GM12875 (cell line): ENCODE measurements around the gene STX10.

Source experiments
- H3K4me3 ChIP-seq: one replicate; pipeline ENCODE4 v1.5.1; 2011; ENCODE audit warnings: low read depth, low read length, control low read depth
- TF ChIP-seq, protein P1 (sequence below): IDR thresholded peaks from 2 replicates; pipeline ENCODE4 v1.5.1; 2011; ENCODE audit warnings: low read depth, mild to moderate bottlenecking, control low read depth, inconsistent platforms, low read length, moderate library complexity, borderline replicate concordance; ENCODE audit not compliant: insufficient read depth

STX10 gene

DNA sequence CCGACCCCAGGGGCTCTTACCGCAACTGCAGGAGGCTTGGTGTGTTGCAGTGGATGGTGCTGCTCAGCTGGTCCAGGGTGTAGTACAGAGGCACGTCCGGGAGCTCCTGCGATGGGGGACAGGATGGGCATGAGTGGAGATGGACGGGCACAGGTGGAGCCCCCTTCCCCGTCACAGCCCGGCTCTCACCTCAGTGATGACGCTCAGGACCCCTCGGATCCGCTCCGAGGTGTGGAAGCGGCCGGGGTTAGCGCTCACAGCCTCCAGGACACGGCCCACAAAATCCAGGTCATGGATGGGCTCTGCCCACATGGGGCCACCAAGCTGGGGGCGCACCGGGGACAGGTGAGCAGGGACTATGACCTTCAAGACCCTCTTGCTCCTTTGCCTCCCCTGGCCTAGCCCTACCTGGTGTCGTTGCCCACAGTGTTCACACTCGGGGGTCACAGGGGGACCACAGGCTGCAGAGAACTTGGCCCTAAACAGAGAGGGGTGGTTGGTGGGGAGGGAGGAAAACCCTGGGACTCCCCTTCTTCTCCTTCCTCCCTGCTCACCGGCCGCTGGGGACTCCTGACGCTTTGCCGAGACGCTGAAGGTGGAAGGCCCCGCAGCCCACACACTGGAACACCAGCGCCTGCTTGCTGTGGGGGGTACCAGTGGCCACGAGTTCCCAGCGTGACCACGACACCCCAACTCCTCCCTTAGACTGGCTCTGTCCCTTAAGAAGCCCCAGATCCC lies 40.6 kb downstream of the STX10 start:
- no peak overlapping the region for H3K4me3 ChIP-seq
- TF ChIP-seq, protein P1, sequence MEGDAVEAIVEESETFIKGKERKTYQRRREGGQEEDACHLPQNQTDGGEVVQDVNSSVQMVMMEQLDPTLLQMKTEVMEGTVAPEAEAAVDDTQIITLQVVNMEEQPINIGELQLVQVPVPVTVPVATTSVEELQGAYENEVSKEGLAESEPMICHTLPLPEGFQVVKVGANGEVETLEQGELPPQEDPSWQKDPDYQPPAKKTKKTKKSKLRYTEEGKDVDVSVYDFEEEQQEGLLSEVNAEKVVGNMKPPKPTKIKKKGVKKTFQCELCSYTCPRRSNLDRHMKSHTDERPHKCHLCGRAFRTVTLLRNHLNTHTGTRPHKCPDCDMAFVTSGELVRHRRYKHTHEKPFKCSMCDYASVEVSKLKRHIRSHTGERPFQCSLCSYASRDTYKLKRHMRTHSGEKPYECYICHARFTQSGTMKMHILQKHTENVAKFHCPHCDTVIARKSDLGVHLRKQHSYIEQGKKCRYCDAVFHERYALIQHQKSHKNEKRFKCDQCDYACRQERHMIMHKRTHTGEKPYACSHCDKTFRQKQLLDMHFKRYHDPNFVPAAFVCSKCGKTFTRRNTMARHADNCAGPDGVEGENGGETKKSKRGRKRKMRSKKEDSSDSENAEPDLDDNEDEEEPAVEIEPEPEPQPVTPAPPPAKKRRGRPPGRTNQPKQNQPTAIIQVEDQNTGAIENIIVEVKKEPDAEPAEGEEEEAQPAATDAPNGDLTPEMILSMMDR, result no peak

DNA sequence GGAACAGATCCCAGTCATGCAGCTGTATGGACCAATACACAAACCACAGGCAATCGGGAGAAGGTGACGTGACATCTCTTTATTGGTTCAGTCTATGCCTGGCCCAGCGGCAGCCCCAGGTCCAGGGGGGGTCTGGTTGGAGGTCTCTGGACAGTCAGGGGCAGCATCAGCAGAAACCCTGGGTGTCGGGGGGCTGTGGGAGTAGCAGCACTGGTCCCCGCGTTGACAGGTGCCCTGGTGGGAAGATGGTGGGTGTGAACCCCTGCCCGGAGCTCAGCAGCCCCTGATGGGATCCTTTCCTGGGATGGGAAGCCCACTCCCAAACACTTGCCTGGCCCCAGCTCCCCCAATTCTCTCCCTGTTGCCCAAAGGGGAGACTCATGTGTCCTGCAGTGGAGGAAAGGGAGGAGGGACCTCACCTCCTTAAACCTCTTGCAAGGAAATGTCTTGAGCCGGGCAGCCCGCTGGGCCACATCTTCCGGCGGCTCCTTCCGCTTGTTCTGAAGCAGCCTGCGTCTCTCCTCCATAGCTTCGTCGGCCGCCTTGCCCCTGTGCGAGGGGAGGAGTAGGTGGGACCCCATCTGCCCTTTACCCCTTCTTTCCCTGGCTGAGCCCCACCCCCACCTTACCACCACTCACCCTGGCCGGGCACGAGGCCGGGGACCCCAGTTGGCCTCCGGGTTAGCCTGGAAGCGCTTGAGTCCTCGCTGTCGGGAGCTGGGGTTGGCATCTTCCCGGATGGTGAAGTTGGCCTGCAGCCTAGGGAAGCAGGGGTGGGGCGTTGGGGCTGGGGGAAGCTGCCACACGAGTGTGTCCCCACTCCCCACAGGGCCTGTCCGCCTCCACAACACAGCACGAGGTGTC lies 45.1 kb downstream of the STX10 start:
- peak overlapping the region; percentile 66 for H3K4me3 ChIP-seq
- TF ChIP-seq, protein P1, result no peak

DNA sequence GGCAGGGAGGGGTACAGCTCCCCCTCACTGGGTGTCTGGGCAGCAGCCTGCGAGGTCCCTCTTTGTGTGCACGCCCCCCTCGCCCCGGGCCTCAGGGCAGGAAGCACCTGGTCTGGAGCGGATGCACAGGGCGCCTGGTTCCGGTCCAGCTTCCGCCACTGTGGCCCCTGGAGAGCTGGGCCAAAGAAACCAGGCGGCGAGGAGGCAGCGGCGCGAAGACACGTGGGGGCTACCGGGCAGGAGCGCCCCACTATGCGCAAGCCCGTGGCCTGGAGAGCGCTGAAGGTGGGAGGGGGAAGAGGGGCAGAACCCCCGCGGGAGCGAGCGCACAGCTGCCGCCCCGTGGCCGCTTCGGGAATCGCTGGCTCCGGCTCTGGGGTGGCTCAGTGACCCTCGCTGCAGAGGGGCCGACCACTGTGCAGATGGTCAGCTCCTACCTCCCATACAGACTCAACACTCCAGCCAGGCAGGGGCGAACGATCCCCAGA lies 45.8 kb downstream of the STX10 start:
- peak overlapping the region; percentile 66 for H3K4me3 ChIP-seq
- TF ChIP-seq, protein P1, result peak; percentile 99

DNA sequence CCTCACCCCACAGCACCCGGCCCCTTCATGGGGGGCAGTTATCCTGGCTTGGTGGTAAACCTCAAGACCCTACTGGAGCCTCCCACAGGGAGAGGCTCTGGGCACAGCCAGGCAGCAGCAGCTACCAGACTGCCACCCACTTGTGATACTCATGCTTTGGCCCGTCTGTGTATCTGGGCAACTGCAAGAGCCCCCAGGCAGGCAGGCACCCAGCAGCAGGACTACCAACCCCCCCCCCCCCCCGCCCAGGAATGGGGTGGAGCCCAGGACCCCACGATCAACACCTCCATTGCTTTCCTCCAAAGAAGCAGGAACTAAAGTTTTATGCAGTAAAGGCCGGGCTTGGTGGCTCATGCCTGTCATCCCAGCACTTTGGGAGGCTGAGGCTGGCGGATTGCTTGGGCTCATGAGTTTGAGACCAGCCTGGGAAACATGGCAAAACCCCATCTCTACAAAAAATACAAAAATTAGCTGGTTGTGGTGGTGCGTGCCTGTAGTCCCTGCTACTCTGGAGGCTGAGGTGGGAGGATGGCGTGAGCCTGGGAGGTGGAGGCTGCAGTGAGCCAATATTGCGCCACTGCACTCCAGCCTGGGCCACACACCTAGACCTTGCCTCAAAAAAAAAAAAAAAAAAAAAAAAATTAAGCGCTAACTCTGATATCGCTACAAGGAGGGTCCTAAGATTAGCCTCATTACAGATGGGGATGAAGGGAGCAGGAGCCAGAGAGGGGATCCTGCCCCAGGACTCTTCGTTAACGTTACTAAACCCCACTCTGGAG lies 46.4 kb downstream of the STX10 start:
- H3K4me3 ChIP-seq, result peak overlapping the region; percentile 66
- TF ChIP-seq, protein P1, result no peak

DNA sequence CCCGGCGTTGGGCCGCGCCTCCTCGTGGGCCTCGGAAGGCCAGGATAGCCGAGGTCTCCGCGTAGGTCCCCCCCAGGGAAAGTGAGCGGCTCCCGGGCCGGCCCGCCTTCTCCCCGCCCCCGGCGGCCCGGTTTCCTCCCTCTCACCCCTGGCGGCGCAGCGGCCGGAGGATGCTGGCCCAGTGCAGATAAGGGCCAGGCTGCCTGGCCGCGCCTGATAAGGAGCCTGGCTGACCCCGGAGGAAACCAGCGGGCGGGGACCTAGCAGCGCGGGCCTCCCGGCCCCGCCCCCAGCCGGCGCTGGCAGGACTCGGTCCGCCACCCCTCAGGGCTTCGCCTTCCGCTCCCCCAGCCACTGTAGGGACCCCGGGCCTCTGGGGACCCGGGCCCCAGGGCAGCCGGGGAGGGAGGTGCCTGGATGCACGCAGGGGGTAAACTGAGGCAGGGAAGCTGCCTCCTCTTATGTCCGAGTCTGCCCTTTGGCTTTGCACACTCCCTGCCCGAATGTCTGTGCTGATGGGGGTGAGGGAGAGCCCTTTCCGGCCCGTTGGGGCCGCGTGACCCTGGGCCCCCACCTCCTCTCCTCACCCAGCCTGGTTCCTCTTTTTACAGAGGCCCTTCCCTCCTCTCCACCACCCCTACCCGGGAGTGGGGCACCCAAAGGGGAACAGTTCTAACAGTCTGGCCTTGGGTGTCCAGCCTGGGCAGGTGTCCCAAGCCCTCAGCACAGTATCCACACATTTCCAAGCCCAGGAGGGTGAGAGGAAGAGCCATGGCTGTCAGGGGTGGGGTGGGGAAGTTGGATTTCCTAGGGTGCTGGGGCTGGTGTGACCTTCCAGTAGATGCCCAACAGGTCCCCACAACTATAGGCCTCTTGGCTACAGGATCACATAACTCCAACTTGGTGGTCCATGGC lies 47.3 kb downstream of the STX10 start, which contains the start of gene LYL1:
Gene LYL1 (minus strand): TSS at position 193 of the 915 bp plus-strand sequence. CDS start 1,687 bp downstream, outside the sequence.
- TF ChIP-seq, protein P1, result no peak

DNA sequence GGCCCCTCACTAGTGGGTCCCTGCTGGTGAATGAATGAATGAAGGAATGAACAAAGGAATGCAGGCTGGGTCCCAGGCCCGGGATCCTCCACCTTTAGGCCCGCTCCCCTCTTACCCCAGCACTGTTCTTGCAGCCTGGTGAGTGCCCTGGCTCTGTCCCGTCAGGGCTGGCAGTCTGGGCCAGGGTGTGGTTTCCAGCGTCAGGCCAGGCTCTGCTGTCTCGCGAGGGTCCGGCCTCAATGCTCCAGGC lies 47.8 kb downstream of the STX10 start:
- H3K4me3 ChIP-seq, result peak overlapping the region; percentile 66
- TF ChIP-seq, protein P1, result no peak

More for the DNA sequence above, 47.3 kb downstream of the STX10 start, which contains the start of gene LYL1:
- H3K4me3 ChIP-seq, result peak within 1 kb of the TSS; percentile 66
